Raji (cell line): Measurements from ENCODE around the gene SYT7.

Experiments used
- POLR2A ChIP-seq: IDR thresholded peaks from 2 replicates; pipeline ENCODE4 v1.6.1; 2011; ENCODE audit warnings: low read depth, low read length, control low read depth; ENCODE audit not compliant: insufficient read depth

Gene SYT7

GRCh38 chr11:61529537-61530225 lies 51.2 kb downstream of the SYT7 start:
- TF ChIP-seq POLR2A = no peak

GRCh38 chr11:61528114-61528513 lies 52.8 kb downstream of the SYT7 start:
- no peak for TF ChIP-seq POLR2A

- no peak for TF ChIP-seq POLR2A
These were observed 53.7 kb downstream of the SYT7 start for GRCh38 chr11:61526956-61527731.

- no peak for TF ChIP-seq POLR2A
These were observed 54.6 kb downstream of the SYT7 start for GRCh38 chr11:61526229-61526628.

- TF ChIP-seq POLR2A = no peak
These were observed 55.8 kb downstream of the SYT7 start for GRCh38 chr11:61524963-61525587.

GRCh38 chr11:61524446-61524845 lies 56.4 kb downstream of the SYT7 start:
- no peak for TF ChIP-seq POLR2A

- no peak for TF ChIP-seq POLR2A
These were observed 58.0 kb downstream of the SYT7 start for GRCh38 chr11:61522881-61523280.

GRCh38 chr11:61518032-61518795 lies 62.7 kb downstream of the SYT7 start:
- TF ChIP-seq POLR2A = no peak

- TF ChIP-seq POLR2A = no peak
These were observed 64.0 kb downstream of the SYT7 start for GRCh38 chr11:61516675-61517572.

GRCh38 chr11:61516191-61516590 lies 64.7 kb downstream of the SYT7 start:
- no peak for TF ChIP-seq POLR2A

GRCh38 chr11:61515686-61516085 lies 65.2 kb downstream of the SYT7 start:
- no peak for TF ChIP-seq POLR2A

- no peak for TF ChIP-seq POLR2A
These were observed 66.6 kb downstream of the SYT7 start for GRCh38 chr11:61514050-61514917.

GRCh38 chr11:61513143-61513765 lies 67.6 kb downstream of the SYT7 start:
- no peak for TF ChIP-seq POLR2A
